GM18907 (cell line): Measurements from ENCODE around the gene TRPM7.
A peak's percentile ranks its signal among the peaks of the same experiment; 100 is the strongest.
"Not testable (repeated sequence)": the region's sequence is repeated elsewhere in the genome, so short reads cannot be mapped to it uniquely, and the experiment has no call there.

Experiments used
- ATAC-seq: cut with Tn5 transposase; IDR thresholded peaks from one replicate; pipeline ENCODE4 v1.9.1; 2021; ENCODE audit warnings: mild to moderate bottlenecking, moderate library complexity; ENCODE audit not compliant: unreplicated experiment

Gene TRPM7

GRCh38 chr15:50590288-50590687 is 96.3 kb downstream of the TRPM7 start:
- no peak for ATAC-seq

- no peak for ATAC-seq
Observed at GRCh38 chr15:50577492-50577891, 109.1 kb downstream of the TRPM7 start.

GRCh38 chr15:50576166-50576565 is 110.4 kb downstream of the TRPM7 start:
- no peak for ATAC-seq

- not testable (repeated sequence) for ATAC-seq
Observed at GRCh38 chr15:50573842-50574241, 112.8 kb downstream of the TRPM7 start.

DNA sequence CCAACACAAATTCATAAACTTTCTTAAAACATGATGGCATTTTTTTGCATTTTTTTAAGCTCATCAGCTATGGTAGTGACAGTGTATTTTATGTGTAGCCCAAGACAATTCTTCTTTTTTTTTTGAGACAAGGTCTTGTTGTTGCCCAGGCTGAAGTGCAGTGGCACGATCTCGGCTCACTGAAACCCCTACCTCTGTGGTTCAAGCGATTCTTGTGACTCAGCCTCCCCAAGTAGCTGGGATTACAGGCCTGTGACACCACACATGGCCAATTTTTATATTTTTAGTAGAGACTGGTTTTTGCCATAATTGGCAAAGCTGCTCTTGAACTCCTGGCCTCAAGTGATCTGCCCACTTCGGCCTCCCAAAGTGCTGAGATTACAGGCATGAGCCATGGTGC is 122.8 kb downstream of the TRPM7 start:
- no peak for ATAC-seq

DNA sequence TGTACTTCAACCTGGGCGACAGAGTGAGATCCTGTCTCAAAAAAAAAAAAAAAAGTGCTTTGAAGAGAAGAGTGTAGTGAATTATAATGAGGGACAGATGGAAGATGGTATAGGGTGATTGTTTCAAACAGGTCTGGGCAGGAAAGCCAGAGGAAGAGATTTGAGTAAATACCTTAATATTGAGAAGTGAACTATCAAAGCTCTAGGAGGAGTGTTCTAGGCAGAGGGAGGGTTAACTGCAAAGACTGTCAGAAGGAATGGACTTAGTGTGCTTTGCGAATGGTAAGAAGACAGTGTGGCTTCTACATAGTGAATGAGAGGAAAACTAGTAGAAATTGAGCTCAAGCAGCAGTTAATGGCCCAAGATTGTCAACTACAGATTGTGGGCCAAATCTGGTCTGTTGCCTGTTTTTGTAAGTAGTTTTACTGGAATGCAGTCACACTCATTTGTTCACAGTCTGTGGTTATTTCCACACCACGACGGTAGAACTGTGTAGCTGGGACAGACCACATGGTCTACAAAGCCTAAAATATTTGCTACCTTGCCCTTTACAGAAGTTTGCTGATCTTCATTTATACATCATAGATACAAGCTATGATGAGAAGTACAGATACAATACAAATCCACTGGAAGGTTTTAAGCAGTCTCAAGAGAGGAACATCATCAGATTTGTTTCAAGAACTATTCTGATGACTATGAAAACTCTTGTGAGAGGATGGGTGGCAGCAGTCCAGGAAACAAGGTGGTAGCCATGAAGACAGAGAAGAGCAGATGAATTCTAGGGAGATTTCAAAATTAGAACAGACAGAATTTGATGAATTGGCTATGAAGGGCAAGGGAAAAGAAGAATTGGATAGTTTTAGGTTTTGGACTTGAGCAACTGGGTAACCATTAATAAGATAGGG is 123.6 kb downstream of the TRPM7 start:
- no peak for ATAC-seq

DNA sequence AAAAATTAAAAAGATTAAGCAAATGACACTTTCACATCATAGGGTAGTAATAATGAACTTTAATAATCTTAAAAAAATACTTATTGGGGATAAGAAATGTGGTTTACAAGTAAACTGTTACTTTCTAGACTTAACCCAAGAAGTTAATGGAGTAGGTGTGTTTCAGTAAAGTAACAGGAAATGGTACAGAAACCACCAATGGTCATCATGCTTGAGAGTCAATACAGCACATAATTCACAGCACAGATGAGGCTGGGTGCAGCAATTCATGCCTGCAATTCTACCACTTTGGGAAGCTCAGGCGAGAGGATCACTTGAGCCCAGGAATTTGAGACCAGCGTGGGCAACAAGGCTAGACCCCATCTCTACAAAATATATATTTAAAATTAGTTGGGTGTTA is 128.6 kb downstream of the TRPM7 start:
- peak; percentile 50 for ATAC-seq

GRCh38 chr15:50556642-50557371 is 129.8 kb downstream of the TRPM7 start:
- ATAC-seq: no peak

DNA sequence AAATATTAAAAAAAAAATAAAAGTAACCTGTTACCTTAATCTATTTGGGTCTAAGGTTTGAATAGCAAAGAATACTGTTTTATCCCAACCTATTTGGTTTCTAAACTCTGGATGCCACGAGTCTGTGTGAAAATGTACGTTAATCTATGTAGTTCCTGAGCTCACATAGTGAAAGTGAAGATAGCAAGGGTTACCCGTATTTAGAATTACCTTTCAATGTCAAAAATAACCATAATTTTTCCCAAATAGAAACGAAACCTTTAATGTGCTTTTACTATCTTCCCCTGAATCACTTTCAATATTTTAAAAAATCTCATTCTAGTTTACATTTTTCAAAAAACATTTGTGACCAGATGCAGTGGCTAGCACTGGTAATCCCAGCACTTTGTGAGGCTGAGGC is 134.4 kb downstream of the TRPM7 start:
- no peak for ATAC-seq

DNA sequence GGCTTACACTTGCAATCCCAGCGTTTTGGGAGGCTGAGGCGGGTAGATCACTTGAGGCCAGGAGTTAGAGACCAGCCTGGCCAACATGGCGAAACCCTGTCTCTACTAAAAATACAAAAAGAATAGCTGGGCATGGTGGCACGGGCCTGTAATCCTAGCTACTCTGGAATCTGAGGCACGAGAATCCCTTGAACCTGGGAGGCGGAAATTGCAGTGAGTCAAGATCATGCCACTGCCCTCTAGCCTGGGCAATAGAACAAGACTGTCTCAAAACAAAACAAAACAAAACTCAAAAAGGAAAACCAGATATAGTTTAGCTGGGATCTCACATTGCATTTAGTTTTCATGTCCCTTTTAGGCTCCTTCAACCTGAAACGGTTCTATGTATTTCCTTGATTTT is 137.3 kb downstream of the TRPM7 start:
- ATAC-seq: no peak

DNA sequence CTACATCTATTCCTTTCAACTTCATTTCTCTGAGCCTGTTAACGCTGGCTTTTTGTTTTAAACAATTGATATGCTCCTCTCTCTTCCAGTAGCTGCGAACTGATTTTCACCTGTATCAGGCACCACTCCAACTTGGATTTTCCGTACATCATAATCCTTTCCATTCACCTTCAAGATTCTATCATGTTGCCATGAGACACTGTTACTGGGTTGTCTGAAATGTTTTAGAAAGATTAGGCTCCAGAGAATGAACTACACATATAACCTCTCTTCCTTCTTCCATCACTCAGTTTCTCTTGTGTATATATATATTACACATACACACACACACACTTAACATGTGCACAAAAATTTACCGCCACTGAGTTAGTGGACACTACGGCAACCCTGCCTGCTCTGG is 140.0 kb downstream of the TRPM7 start, which contains the start of gene USP50:
Gene USP50, minus strand, starts transcription at position 101 of the 400 bp plus-strand sequence. CDS start 141 bp downstream, outside the sequence.
- ATAC-seq: no peak

DNA sequence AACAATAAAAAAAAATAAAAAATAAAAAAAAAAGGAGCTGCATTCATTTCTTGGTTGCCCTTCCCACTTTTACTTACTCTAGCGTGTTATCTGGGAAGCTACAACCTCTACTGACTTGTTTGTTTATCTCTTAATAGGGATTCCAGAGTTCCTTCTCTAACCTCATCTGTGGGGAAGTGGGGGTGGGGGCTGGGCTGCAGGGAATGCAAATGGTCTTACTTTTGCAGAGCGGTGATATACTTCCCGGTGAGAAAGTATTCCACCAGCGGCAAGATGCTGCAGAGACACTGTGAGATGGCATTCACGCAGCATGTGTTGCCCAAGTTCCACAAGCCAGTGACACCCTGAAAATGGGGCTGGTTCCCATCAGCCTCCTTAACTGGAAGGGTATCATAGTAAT is 142.2 kb downstream of the TRPM7 start:
- no peak for ATAC-seq

- no peak for ATAC-seq
Observed at GRCh38 chr15:50543556-50543955, 143.0 kb downstream of the TRPM7 start.

- no peak for ATAC-seq
Observed at GRCh38 chr15:50542887-50543210, 143.7 kb downstream of the TRPM7 start.

DNA sequence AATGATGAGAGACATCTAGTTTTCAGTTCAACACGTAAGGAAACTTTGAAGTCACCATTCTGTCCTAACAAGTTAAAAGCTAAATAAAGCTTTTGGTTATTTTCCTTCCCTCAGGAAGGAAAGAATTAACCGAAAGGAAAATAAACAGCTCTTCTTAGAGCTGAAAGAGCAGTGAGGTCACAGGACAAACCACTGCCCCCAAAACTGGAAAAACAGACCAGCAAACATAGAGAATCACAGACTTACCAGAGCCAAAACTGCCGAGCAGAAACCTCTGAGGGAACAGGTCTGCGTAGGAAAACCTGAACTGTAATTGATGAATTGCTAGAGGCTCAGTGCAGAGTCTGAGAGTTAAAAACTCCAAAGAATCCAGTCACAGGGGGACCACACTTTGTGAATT is 154.8 kb downstream of the TRPM7 start:
- no peak for ATAC-seq

GRCh38 chr15:50531163-50531562 is 155.4 kb downstream of the TRPM7 start:
- ATAC-seq: no peak

DNA sequence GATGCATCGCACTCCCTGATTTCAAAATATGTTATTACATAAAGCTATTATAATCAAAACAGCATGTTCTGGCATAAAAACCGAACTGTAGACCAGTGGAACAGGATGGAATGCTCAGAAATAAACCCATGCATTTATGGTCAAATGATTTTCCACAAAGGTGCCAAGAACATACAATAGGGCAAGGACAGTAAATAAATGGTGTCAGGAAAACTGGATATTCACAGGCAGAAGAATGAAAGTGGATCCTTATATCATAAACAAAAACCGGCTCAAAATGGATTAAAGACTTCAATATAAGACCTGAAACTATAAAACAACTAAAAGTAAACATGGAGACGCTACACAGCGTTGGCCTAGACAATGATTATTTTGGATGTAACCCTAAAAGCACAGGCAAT is 162.7 kb downstream of the TRPM7 start:
- ATAC-seq: no peak

GRCh38 chr15:50519740-50520425 is 166.7 kb downstream of the TRPM7 start:
- ATAC-seq: no peak

GRCh38 chr15:50513001-50513400 is 173.6 kb downstream of the TRPM7 start:
- no peak for ATAC-seq
